GM23338 (cell line): ENCODE data around the gene MLPH. TPM values are rescaled to one million over a fixed set of nuclear protein-coding genes. Genes with fewer than 3 reads are reported as not detected.

Experiments used
- ATAC-seq: fragments of 200-7000 bp; cut with Tn5 transposase; 3 replicates; pipeline ENCODE4 v1.9.1; 2020
- DNase-seq: peaks from one replicate; pipeline ENCODE4 v3.0.0-alpha.2; 2015; ENCODE audit warnings: low spot score
- H2AFZ ChIP-seq: fragments of 200-600 bp; sonication (generic); 2 replicates; pipeline ENCODE4 v1.8.0; 2016; ENCODE audit warnings: antibody characterized with exemption, mild to moderate bottlenecking, moderate library complexity
- H3F3A ChIP-seq: fragments of 200-600 bp; sonication (generic); replicated peaks from 2 replicates; pipeline ENCODE4 v1.8.0; 2017; ENCODE audit warnings: antibody characterized with exemption, mixed run types, low read depth
- H3K27ac ChIP-seq: fragments of 200-600 bp; sonication (generic); 2 replicates; pipeline ENCODE4 v1.6.1; 2016; ENCODE audit warnings: low read depth
- H3K27me3 ChIP-seq: fragments of 200-600 bp; sonication (generic); 2 replicates; pipeline ENCODE4 v1.8.0; 2016; ENCODE audit warnings: mild to moderate bottlenecking, mixed run types, moderate library complexity; ENCODE audit not compliant: insufficient read depth
- H3K36me3 ChIP-seq: fragments of 200-600 bp; sonication (generic); 2 replicates; pipeline ENCODE4 v1.8.0; 2016; ENCODE audit warnings: mild to moderate bottlenecking; ENCODE audit not compliant: insufficient read depth
- H3K4me1 ChIP-seq: fragments of 200-600 bp; sonication (generic); 2 replicates; pipeline ENCODE4 v1.8.0; 2016; ENCODE audit warnings: mild to moderate bottlenecking, moderate library complexity; ENCODE audit not compliant: insufficient read depth
- H3K4me2 ChIP-seq: fragments of 200-600 bp; sonication (generic); 2 replicates; pipeline ENCODE4 v1.7.1; 2017; ENCODE audit warnings: mixed run types
- H3K4me3 ChIP-seq: fragments of 200-600 bp; sonication (generic); 2 replicates; pipeline ENCODE4 v1.6.1; 2016; ENCODE audit warnings: mixed run types
- H3K79me2 ChIP-seq: fragments of 200-600 bp; sonication (generic); replicated peaks from 2 replicates; pipeline ENCODE4 v1.8.0; 2017; ENCODE audit warnings: mild to moderate bottlenecking; ENCODE audit not compliant: insufficient read depth
- H3K9me2 ChIP-seq: fragments of 200-600 bp; sonication (generic); 2 replicates; pipeline ENCODE4 v1.8.0; 2017; ENCODE audit not compliant: insufficient read depth
- H4K20me1 ChIP-seq: fragments of 200-600 bp; sonication (generic); replicated peaks from 2 replicates; pipeline ENCODE4 v1.8.0; 2017; ENCODE audit warnings: mild to moderate bottlenecking; ENCODE audit not compliant: insufficient read depth
- H3K27ac Mint-ChIP-seq: 2 replicates; pipeline ENCODE4 v1.8.0; 2020; ENCODE audit warnings: inconsistent platforms, mild to moderate bottlenecking, moderate library complexity, mixed read lengths
- H3K27me3 Mint-ChIP-seq: 3 replicates; pipeline ENCODE4 v1.8.0; 2022; ENCODE audit warnings: low read depth, mild to moderate bottlenecking, moderate library complexity, mixed read lengths, inconsistent platforms; ENCODE audit not compliant: insufficient read depth, poor library complexity
- H3K36me3 Mint-ChIP-seq: 3 replicates; pipeline ENCODE4 v1.8.0; 2021; ENCODE audit warnings: low read depth, mild to moderate bottlenecking, inconsistent platforms, moderate library complexity, mixed read lengths
- H3K4me1 Mint-ChIP-seq: 3 replicates; pipeline ENCODE4 v1.8.0; 2020; ENCODE audit warnings: mild to moderate bottlenecking, inconsistent platforms, mixed read lengths
- H3K4me3 Mint-ChIP-seq: 3 replicates; pipeline ENCODE4 v1.8.0; 2021; ENCODE audit warnings: moderate library complexity, mild to moderate bottlenecking, inconsistent platforms, mixed read lengths
- H3K9me3 Mint-ChIP-seq: 3 replicates; pipeline ENCODE4 v1.8.0; 2020; ENCODE audit warnings: moderate library complexity, mild to moderate bottlenecking, inconsistent platforms, mixed read lengths
- CREB1 ChIP-seq: fragments of 250-450 bp; sonication (Bioruptor Pico); IDR thresholded peaks from 2 replicates; pipeline ENCODE4 v1.5.0; 2020; ENCODE audit warnings: low read depth, mild to moderate bottlenecking, moderate library complexity
- CTCF ChIP-seq, 2 experiments: fragments of 200-600 bp in 1 of 2; sonication (generic) in 1 of 2; conservative IDR thresholded peaks; 2 replicates each; pipeline versions ENCODE4 v1.5.1 to v1.6.1; 2016 to 2017; ENCODE audit warnings: antibody characterized with exemption in 2 of 2, low read depth in 2 of 2, mild to moderate bottlenecking in 2 of 2, moderate library complexity in 1 of 2
- ETS1 ChIP-seq: IDR thresholded peaks from 2 replicates; pipeline ENCODE4 v1.6.1; 2016; ENCODE audit warnings: antibody characterized with exemption
- EZH2 ChIP-seq: fragments of 200-600 bp; sonication (generic); IDR thresholded peaks from one replicate; pipeline ENCODE4 v1.8.0; 2017; ENCODE audit warnings: antibody characterized with exemption, mild to moderate bottlenecking, low read depth; ENCODE audit not compliant: unreplicated experiment
- EZH2phosphoT487 ChIP-seq: fragments of 200-600 bp; sonication (generic); IDR thresholded peaks from one replicate; pipeline ENCODE4 v1.8.1; 2018; ENCODE audit warnings: antibody characterized with exemption; ENCODE audit not compliant: unreplicated experiment
- JUNB ChIP-seq: IDR thresholded peaks from one replicate; pipeline ENCODE4 v1.6.1; 2016; ENCODE audit warnings: antibody characterized with exemption; ENCODE audit not compliant: unreplicated experiment
- NANOG ChIP-seq: IDR thresholded peaks from 2 replicates; pipeline ENCODE4 v1.6.1; 2016; ENCODE audit warnings: antibody characterized with exemption, borderline replicate concordance
- POLR2AphosphoS5 ChIP-seq: IDR thresholded peaks from 2 replicates; pipeline ENCODE4 v1.6.1; 2016; ENCODE audit warnings: antibody characterized with exemption, low read depth
- REST ChIP-seq: IDR thresholded peaks from one replicate; pipeline ENCODE4 v1.6.1; 2018; ENCODE audit warnings: antibody characterized with exemption; ENCODE audit not compliant: unreplicated experiment
- STAT1 ChIP-seq: IDR thresholded peaks from one replicate; pipeline ENCODE4 v1.6.1; 2016; ENCODE audit warnings: antibody characterized with exemption; ENCODE audit not compliant: unreplicated experiment
- ZNF114 ChIP-seq: fragments of 250-450 bp; sonication (Bioruptor Pico); IDR thresholded peaks from 2 replicates; pipeline ENCODE4 v1.5.0; 2020; ENCODE audit warnings: mild to moderate bottlenecking, moderate library complexity
- ZNF331 ChIP-seq: fragments of 250-450 bp; sonication (Bioruptor Pico); IDR thresholded peaks from 2 replicates; pipeline ENCODE4 v1.5.0; 2020; ENCODE audit warnings: low read depth, mild to moderate bottlenecking, moderate library complexity
- ZNF462 ChIP-seq: fragments of 250-450 bp; sonication (Bioruptor Pico); IDR thresholded peaks from 2 replicates; pipeline ENCODE4 v1.5.0; 2020; ENCODE audit warnings: mild to moderate bottlenecking, moderate library complexity
- polyA plus RNA-seq: library from polyadenylated mRNA; unstranded; fragments of >200 nt; fragmentation: Nextera tagmentation; extraction: Ambion mirVana; gene quantifications from 2 replicates; pipeline ENCODE4 v1.2.1, GENCODE V29; 2016
- total RNA-seq: library from RNA; depleted of rRNA; stranded (reverse); fragments of >200 nt; shearing (Covaris generic); gene quantifications from 2 replicates; pipeline ENCODE4 v1.2.3, GENCODE V29; 2014

Gene MLPH
- total and polyA plus RNA-seq, 2 experiments from 2014 or later, result 13.6 to 16.5 TPM

GRCh38 chr2:237511433-237511832, 24.4 kb downstream of the MLPH start:
- H3K4me3 Mint-ChIP-seq, result no peak overlapping the region
- TF ChIP-seq CTCF (conservative IDR thresholded peaks at IDR 0.05; ENCODE audit: low read depth in 2 of 2), result no peak
- TF ChIP-seq EZH2, result no peak
- no peak for TF ChIP-seq ZNF462 (CRISPR knock-in tag)
- no peak for TF ChIP-seq ETS1
- no peak for TF ChIP-seq JUNB
- TF ChIP-seq ZNF114, result no peak
- no peak for TF ChIP-seq NANOG
- no peak for TF ChIP-seq REST
- TF ChIP-seq ZNF331 (CRISPR knock-in tag), result no peak
- no peak for TF ChIP-seq POLR2AphosphoS5
- no peak for TF ChIP-seq STAT1
- no peak for TF ChIP-seq EZH2phosphoT487
- TF ChIP-seq CREB1, result no peak
- H3K4me3 ChIP-seq, result no peak overlapping the region

More at GRCh38 chr2:237511433-237511832, 24.4 kb downstream of the MLPH start:
- Mint-ChIP-seq H3K9me3 (peaks cover 4% of the 10 kb centered on the region; the same call in 2 of the 3 replicates), H3K4me1 (peaks cover 3% of the 10 kb centered on the region), H3K27me3 (peaks cover 2% of the 10 kb centered on the region), H3K36me3 (peaks cover 8% of the 10 kb centered on the region), H3K27ac (no peak overlapping the region)
- Histone ChIP-seq H3K4me2 (no peak overlapping the region), H3F3A (no peaks in the 10 kb centered on the region), H4K20me1 (0 out of 2 replicates have a peak, but pooled peaks cover 6% of the 10 kb centered on the region), H3K27me3 (no peaks in the 10 kb centered on the region), H3K79me2 (no peaks in the 10 kb centered on the region), H2AFZ (no peak overlapping the region), H3K9me2 (no peaks in the 10 kb centered on the region), H3K36me3 (no peaks in the 10 kb centered on the region), H3K4me1 (peaks cover 3% of the 10 kb centered on the region; the same call in 1 of the 2 replicates), H3K27ac (no peak overlapping the region)
- ATAC-seq (no peak), DNase-seq (no peak)
